ENCODE data around the gene CLEC17A.
"Not testable (repeated sequence)": the region's sequence is repeated elsewhere in the genome, so short reads cannot be mapped to it uniquely, and the experiment has no call there.

- not testable (repeated sequence) for TF ChIP-seq POLR2A, POLR2AphosphoS5, EP300 (IDR thresholded peaks at IDR 0.05)
- TF ChIP-seq, protein P1, sequence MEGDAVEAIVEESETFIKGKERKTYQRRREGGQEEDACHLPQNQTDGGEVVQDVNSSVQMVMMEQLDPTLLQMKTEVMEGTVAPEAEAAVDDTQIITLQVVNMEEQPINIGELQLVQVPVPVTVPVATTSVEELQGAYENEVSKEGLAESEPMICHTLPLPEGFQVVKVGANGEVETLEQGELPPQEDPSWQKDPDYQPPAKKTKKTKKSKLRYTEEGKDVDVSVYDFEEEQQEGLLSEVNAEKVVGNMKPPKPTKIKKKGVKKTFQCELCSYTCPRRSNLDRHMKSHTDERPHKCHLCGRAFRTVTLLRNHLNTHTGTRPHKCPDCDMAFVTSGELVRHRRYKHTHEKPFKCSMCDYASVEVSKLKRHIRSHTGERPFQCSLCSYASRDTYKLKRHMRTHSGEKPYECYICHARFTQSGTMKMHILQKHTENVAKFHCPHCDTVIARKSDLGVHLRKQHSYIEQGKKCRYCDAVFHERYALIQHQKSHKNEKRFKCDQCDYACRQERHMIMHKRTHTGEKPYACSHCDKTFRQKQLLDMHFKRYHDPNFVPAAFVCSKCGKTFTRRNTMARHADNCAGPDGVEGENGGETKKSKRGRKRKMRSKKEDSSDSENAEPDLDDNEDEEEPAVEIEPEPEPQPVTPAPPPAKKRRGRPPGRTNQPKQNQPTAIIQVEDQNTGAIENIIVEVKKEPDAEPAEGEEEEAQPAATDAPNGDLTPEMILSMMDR (IDR thresholded peaks at IDR 0.05) = not testable (repeated sequence)
These were observed 2.3 kb downstream of the CLEC17A start for GRCh38 chr19:14585187-14585586.
